HepG2 (cell line): ENCODE data around the gene CRAMP1. TPM values are rescaled to one million over a fixed set of nuclear protein-coding genes. Genes with fewer than 3 reads are reported as not detected.

Source experiments
- ARNT2 ChIP-seq: sonication (generic); formaldehyde crosslinking; IDR thresholded peaks from 2 replicates; pipeline ENCODE4 v1.8.0; 2022; ENCODE audit warnings: mild to moderate bottlenecking, low read depth, missing genetic modification reagents, moderate library complexity
- CCDC6 ChIP-seq: sonication (generic); formaldehyde crosslinking; IDR thresholded peaks from 2 replicates; pipeline ENCODE4 v1.8.1; 2022; ENCODE audit warnings: mild to moderate bottlenecking, missing genetic modification reagents, moderate library complexity
- CENPT ChIP-seq: sonication (generic); formaldehyde crosslinking; IDR thresholded peaks from 2 replicates; pipeline ENCODE4 v1.8.0; 2022; ENCODE audit warnings: low read depth, mild to moderate bottlenecking, moderate library complexity, missing genetic modification reagents
- FOXA1 ChIP-seq, 2 experiments: fragments of 450-650 bp in 1 of 2; sonication (generic) in 1 of 2; formaldehyde crosslinking in 1 of 2; IDR thresholded peaks; 2 replicates each; pipeline versions ENCODE4 v1.4.0 to v1.6.1; 2016 to 2020; ENCODE audit warnings: missing genetic modification reagents in 1 of 2
- GATAD2A ChIP-seq: IDR thresholded peaks from 2 replicates; pipeline ENCODE4 v1.6.1; 2016
- NCOA2 ChIP-seq: sonication (generic); formaldehyde crosslinking; IDR thresholded peaks from 2 replicates; pipeline ENCODE4 v1.8.0; 2022; ENCODE audit warnings: inconsistent platforms
- NPAS2 ChIP-seq: sonication (generic); formaldehyde crosslinking; IDR thresholded peaks from 2 replicates; pipeline ENCODE4 v1.8.0; 2022; ENCODE audit warnings: mild to moderate bottlenecking, missing genetic modification reagents, borderline replicate concordance
- ZC3H13 ChIP-seq: sonication (generic); formaldehyde crosslinking; IDR thresholded peaks from 2 replicates; pipeline ENCODE4 v1.8.1; 2023; ENCODE audit warnings: mild to moderate bottlenecking, missing genetic modification reagents, moderate library complexity
- ZMAT3 ChIP-seq: sonication (generic); formaldehyde crosslinking; conservative IDR thresholded peaks from 2 replicates; pipeline ENCODE4 v1.7.0; 2021; ENCODE audit warnings: missing genetic modification reagents
- ZMYM3 ChIP-seq: sonication (generic); formaldehyde crosslinking; IDR thresholded peaks from 2 replicates; pipeline ENCODE4 v1.5.1; 2020; ENCODE audit warnings: mild to moderate bottlenecking, missing genetic modification reagents
- ZNF776 ChIP-seq: sonication (generic); formaldehyde crosslinking; IDR thresholded peaks from 2 replicates; pipeline ENCODE4 v1.4.0; 2020; ENCODE audit warnings: mild to moderate bottlenecking, missing genetic modification reagents
- polyA plus RNA-seq, 8 experiments: library from polyadenylated mRNA; depleted of rRNA in 3 of 8; stranded (reverse) in 7 of 8; unstranded in 1 of 8; fragments of >200 nt; fragmentation: Illumina TruSeq in 4 of 8; extraction: Trizol in 4 of 8; gene quantifications; 2 replicates each; pipeline versions ENCODE4 v1.2.1 to v1.2.3, GENCODE V29; 2011 to 2016; ENCODE audit warnings: low read depth in 4 of 8, missing spikeins in 1 of 8, mixed read lengths in 1 of 8; ENCODE audit not compliant: insufficient read depth in 1 of 8
- total RNA-seq, 5 experiments: library from RNA; depleted of rRNA; stranded (reverse); fragments of >200 nt; fragmentation: Illumina TruSeq; extraction: Trizol; gene quantifications; 2 replicates each; pipeline ENCODE4 v1.2.3, GENCODE V29; 2016; ENCODE audit warnings: low read depth in 1 of 5
- TF ChIP-seq, protein P1 (sequence below): sonication (generic); formaldehyde crosslinking; conservative IDR thresholded peaks from 2 replicates; pipeline ENCODE4 v1.8.0; 2022; ENCODE audit warnings: missing genetic modification reagents
- TF ChIP-seq, protein P2 (sequence below): sonication (generic); formaldehyde crosslinking; IDR thresholded peaks from 2 replicates; pipeline ENCODE4 v1.4.0; 2020; ENCODE audit warnings: mild to moderate bottlenecking, missing genetic modification reagents
- TF ChIP-seq, protein P3 (sequence below): sonication (generic); formaldehyde crosslinking; IDR thresholded peaks from 2 replicates; pipeline ENCODE4 v1.8.0; 2023; ENCODE audit warnings: mild to moderate bottlenecking, missing genetic modification reagents
- TF ChIP-seq, protein P4 (sequence below): IDR thresholded peaks from 2 replicates; pipeline ENCODE4 v1.6.1; 2016; ENCODE audit warnings: missing biosample characterization, missing genetic modification reagents, low read depth

CRAMP1 gene
- total and polyA plus RNA-seq, 2 of the 13 experiments (the other 11 are each of a cell fraction or from before 2014, with no cell fraction given) = 6.8 to 9.7 TPM

DNA sequence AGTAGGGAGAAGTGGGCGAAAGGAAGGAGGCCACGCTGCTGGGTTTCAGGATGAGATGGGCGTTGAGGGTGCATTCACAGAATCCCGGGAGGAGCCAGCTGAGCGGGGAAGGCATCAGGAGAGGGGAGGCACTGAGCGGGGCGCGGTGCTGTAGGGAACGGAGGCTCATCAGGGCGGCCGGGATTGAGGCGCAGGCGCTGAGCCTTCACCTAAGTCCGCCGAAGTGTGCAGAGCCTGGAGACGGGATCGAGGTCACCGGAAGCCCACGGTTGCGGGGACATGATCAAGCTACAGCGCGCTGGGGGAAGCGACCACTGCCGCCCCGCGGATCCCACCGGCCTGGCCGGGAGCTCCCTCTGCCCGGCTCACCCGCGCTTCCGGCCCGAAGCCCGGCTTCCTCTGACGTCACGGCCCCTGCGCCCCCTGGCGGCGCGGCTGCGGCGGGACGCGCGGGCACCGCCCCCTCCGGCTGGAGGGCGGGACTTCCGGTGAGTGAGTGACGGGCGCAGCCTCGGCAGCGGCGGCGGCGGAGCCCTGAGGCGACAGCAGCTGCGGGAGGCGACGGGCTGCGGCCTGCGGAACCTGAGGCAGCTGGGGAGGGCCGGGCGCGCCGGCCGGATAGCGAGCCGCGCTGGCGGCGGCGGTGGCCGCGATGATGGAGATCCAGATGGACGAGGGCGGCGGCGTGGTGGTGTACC is 93.7 kb downstream of the CRAMP1 start, which contains the start of gene MAPK8IP3 (continued):
- no peak; the same call in 1 of the 2 replicates for TF ChIP-seq ZNF776 (CRISPR knock-in tag)
- TF ChIP-seq GATAD2A (CRISPR knock-in tag) = 0 out of 2 replicates have a peak, but pooled peaks have one; percentile 9
- TF ChIP-seq, protein P1, sequence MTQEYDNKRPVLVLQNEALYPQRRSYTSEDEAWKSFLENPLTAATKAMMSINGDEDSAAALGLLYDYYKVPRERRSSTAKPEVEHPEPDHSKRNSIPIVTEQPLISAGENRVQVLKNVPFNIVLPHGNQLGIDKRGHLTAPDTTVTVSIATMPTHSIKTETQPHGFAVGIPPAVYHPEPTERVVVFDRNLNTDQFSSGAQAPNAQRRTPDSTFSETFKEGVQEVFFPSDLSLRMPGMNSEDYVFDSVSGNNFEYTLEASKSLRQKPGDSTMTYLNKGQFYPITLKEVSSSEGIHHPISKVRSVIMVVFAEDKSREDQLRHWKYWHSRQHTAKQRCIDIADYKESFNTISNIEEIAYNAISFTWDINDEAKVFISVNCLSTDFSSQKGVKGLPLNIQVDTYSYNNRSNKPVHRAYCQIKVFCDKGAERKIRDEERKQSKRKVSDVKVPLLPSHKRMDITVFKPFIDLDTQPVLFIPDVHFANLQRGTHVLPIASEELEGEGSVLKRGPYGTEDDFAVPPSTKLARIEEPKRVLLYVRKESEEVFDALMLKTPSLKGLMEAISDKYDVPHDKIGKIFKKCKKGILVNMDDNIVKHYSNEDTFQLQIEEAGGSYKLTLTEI = no peak
- peak; percentile 23; the same call in 1 of the 2 replicates for TF ChIP-seq NCOA2 (CRISPR knock-in tag)
- TF ChIP-seq ZMYM3 (CRISPR knock-in tag) = no peak
- TF ChIP-seq ARNT2 (CRISPR knock-in tag) = peak; percentile 85
- no peak for TF ChIP-seq CENPT
- no peak for TF ChIP-seq FOXA1 (IDR thresholded peaks at IDR 0.05)
- 0 out of 2 replicates have a peak, but pooled peaks have one; percentile 18 for TF ChIP-seq FOXA1 (CRISPR knock-in tag; IDR thresholded peaks at IDR 0.05)
- TF ChIP-seq, protein P2, sequence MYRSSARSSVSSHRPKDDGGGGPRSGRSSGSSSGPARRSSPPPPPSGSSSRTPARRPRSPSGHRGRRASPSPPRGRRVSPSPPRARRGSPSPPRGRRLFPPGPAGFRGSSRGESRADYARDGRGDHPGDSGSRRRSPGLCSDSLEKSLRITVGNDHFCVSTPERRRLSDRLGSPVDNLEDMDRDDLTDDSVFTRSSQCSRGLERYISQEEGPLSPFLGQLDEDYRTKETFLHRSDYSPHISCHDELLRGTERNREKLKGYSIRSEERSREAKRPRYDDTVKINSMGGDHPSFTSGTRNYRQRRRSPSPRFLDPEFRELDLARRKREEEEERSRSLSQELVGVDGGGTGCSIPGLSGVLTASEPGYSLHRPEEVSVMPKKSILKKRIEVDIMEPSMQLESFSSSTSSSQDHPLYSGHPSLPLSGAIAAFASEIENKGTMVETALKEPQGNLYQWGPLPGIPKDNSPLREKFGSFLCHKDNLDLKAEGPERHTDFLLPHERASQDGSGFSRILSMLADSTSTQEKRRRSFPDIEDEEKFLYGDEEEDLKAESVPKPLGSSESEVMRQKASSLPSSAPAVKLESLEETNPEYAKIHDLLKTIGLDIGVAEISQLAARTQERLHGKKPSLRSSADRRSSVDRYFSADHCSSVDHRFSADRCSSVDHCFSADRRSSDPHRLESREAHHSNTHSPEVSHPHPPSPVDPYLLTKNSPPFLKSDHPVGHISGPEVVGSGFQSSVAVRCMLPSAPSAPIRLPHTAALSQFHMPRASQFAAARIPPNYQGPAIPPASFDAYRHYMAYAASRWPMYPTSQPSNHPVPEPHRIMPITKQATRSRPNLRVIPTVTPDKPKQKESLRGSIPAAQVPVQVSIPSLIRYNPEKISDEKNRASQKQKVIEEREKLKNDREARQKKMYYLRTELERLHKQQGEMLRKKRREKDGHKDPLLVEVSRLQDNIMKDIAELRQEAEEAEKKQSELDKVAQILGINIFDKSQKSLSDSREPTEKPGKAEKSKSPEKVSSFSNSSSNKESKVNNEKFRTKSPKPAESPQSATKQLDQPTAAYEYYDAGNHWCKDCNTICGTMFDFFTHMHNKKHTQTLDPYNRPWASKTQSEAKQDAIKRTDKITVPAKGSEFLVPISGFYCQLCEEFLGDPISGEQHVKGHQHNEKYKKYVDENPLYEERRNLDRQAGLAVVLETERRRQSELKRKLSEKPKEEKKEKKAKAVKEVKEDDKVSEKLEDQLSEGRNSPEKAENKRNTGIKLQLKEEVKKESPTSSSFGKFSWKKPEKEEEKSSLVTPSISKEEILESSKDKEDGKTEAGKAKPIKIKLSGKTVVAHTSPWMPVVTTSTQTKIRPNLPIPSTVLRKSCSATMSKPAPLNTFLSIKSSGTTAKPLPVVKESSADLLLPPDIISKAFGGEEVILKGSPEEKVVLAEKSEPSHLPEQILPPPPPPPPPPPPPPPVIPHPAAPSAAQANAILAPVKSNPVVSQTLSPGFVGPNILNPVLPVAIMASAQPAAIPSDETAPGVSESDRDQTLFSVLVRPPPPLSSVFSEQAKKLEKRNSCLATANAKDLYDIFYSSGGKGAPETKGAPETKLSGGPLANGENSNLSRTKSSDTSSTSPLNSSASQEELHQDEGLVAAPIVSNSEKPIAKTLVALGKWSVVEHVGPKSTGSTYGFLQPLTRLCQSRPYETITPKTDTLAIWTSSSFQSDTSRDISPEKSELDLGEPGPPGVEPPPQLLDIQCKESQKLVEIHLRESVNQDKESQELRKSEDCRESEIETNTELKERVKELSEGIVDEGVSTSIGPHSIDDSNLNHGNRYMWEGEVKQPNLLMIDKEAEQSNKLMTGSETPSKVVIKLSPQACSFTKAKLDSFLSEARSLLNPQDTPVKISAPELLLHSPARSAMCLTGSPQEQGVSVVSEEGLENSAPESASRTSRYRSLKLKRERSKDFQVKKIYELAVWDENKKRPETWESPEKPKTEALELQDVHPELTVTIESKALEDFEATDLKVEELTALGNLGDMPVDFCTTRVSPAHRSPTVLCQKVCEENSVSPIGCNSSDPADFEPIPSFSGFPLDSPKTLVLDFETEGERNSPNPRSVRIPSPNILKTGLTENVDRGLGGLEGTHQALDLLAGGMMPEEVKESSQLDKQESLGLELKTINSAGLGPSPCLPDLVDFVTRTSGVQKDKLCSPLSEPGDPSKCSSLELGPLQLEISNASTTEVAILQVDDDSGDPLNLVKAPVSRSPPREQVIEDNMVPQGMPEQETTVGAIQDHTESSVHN (CRISPR knock-in tag) = no peak
- no peak for TF ChIP-seq ZC3H13 (CRISPR knock-in tag)
- TF ChIP-seq ZMAT3 (CRISPR knock-in tag) = no peak
- TF ChIP-seq, protein P3, sequence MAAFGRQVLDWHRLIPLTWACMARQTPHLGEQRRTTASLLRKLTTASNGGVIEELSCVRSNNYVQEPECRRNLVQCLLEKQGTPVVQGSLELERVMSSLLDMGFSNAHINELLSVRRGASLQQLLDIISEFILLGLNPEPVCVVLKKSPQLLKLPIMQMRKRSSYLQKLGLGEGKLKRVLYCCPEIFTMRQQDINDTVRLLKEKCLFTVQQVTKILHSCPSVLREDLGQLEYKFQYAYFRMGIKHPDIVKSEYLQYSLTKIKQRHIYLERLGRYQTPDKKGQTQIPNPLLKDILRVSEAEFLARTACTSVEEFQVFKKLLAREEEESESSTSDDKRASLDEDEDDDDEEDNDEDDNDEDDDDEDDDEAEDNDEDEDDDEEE = peak; percentile 82
- TF ChIP-seq CCDC6 (CRISPR knock-in tag) = peak; percentile 98
- TF ChIP-seq, protein P4, sequence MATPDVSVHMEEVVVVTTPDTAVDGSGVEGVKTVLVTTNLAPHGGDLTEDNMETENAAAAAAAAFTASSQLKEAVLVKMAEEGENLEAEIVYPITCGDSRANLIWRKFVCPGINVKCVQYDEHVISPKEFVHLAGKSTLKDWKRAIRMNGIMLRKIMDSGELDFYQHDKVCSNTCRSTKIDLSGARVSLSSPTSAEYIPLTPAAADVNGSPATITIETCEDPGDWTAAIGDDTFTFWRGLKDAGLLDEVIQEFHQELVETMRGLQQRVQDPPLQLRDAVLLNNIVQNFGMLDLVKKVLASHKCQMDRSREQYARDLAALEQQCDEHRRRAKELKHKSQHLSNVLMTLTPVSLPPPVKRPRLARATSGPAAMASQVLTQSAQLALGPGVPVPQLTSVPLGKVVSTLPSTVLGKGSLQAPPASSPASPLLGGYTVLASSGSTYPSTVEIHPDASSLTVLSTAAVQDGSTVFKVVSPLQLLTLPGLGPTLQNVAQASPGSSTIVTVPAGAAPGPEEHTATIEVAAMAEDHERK (CRISPR knock-in tag) = no peak
- TF ChIP-seq NPAS2 (CRISPR knock-in tag) = no peak
